ENCODE results near the gene ADAMTS6.
"Not testable (repeated sequence)": the region's sequence is repeated elsewhere in the genome, so short reads cannot be mapped to it uniquely, and the experiment has no call there.

ADAMTS6 gene

DNA sequence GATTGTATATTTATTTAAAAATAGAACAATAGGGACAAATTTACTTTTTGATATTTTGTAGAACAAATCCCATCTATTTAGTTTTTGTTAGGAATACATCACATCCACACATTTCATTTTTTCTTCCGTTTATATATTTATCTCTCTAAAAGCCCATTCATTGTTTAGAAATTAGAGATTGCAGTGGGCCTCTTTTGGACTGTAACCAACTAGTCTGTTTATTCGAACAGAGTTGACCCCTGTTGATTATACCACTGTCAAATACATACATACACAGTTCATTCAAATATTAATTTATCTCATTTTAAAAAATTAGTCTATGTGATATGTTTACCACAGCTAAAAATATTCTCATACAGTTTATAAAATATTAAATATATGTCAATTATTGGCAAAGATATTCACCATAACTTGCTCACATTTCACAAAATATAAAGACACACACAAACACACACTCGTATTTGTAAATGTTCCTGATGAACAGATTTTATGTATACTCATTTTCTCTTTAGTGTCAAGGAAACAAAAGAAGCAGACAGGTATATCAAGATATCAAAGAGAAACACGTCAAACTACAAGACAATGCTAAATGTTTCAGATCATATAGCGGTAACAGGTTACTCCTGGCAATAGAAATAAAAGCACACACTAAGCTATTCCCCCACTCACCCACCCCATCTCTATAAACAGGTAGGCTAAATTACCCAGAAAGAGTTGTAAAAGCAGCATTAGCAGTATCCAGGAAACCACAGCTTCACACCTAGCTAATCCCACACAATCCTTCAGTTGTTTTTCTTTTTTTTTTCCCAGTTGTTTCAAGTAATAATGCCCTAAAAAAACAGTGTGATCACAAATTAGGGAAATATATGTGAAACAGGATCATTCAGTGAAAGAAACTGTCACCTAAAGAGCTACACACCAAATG is 283.9 kb downstream of the ADAMTS6 start:
- no peak for DNase-seq (ENCODE audit: low read depth)

DNA sequence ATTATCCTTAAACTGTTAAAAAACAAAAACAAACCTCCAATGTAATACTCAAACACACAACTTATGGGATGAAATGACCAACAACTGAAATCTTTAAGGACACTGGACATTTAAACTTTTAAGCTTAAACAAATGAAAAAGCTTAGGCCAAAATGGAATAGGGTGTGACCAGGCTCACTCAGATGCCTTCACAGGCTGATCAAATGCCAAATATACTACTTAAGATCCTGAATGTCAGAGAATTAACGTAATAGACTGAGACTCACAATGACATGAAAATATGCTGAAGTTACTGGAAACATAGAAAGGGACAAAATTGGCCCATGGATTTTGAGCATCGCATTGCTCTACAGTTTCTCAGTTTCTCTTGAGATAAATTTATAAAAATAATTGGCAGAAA is 286.8 kb downstream of the ADAMTS6 start:
- no peak for DNase-seq (ENCODE audit: low read depth)

DNA sequence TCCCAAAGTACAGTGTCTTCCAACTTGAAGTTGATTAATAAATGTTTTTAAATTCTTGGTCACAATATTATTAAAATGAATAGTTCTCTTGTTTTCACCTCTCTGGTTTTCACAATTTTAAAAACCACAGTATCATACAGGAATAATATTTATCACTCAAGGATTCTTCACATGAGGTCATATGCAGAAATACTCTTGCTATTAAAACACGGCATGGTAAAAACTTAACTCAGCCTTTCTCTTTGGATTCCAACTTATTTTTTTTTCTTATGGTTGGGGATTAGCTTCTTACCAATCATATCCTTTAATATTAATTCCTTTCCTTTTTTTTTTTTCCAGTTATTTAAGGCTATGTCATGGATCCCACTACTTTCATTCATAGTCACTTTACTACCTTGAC is 289.4 kb downstream of the ADAMTS6 start:
- no peak for DNase-seq (ENCODE audit: low read depth)

DNA sequence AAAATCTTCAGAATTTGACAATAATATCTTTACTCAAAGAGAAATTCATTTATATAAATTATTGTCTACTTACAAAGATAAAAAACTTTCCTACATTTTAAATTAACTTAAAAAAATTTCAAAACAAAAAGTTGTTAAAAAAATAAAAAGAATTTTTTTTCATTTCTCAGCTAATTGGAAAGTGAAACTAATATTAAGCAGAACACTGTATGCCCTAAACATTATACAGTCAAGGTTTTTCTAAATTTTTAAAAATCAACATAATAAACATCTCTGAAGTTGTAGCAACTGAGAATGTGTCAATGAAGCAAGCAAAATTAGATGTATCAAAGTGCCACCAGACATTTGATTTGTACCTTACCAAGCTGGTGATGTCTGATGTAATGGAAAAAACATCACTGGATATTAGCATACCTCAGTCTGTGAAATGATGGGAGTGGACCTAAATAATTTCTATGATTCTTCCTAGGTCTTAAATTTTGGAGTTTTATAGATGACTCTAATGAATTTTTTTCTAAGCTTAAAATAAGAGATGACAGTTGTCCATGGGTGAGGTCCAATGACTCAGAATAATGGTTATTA is 290.1 kb downstream of the ADAMTS6 start:
- no peak for DNase-seq (ENCODE audit: low read depth)

DNA sequence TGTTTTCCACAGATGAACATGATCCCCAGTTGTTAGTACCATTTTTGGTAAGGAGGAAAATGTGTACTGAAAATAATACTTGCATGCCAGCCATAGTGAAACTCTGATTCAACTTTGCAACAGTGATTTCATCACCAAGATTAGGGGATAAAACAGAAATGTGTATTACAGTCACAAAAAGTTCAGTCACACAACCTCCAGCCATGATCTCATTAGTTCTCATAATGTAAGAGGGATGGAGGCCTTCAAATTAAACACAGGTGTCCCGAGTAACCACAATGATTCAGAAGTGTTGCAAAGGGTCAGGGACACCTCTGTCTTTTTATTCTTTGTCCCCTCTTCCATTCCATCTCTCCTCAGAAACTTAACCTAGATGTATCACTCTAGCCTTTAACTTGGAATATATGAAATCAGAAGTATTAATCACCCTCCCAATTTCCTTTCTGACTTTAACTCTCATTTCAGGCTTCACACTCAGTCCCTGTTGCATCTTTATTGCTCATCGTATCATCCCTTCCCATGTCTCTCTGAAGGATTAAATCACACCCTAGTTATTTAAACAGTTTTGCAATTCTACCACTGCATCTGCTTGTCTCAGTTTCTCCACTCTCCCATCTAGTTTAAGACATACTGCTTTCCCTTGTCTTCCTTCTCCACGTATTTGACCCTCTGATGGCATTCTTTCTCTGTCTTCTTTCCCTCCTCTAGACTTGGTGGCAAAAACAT is 291.2 kb downstream of the ADAMTS6 start:
- DNase-seq (ENCODE audit: low read depth), result no peak

DNA sequence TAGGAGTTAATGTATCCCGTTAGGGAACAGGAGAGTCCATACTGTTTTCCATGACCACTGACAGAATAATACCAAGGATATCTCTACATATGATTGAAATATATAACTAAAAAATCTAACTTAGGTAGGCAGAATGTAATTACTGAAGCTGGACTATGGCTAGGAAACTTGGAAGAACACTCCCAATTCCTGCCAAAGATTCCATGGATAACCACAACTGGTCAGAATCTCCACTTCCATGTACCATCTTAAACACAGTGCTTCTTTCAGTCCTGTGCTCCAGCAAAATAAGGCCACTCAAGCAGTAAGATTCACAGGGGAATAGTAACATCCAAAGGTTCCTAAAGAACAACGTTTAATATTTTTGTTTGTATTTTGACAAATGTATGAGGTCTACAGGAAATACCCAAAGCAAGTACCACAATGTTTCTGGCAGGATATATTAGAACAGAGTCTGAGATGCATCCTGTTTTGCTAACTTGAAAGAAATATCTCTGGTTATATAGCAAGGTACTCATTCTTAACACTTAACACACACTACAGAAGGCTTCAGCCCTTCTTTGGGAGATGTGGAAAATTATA is 295.0 kb downstream of the ADAMTS6 start:
- DNase-seq (ENCODE audit: low read depth), result no peak

DNA sequence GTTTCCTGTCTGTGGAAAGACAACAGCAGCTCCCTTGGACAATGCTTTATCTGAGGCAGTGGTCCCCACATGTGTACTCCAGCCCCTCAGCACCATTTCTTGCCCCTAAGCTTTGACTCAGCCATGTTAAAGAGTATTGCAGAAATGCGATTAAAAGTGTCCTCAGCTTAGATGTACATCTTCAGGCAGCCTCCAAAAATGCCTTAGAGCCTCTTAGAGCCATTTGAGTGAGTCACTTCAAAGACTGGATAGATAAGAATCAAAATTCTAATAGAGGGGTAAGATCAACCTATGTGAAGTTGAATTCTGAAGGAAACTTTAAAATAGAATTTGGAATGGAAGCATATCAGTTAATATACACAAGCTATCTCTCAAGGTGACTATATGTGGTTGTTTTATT is 296.3 kb downstream of the ADAMTS6 start:
- no peak for DNase-seq (ENCODE audit: low read depth)

DNA sequence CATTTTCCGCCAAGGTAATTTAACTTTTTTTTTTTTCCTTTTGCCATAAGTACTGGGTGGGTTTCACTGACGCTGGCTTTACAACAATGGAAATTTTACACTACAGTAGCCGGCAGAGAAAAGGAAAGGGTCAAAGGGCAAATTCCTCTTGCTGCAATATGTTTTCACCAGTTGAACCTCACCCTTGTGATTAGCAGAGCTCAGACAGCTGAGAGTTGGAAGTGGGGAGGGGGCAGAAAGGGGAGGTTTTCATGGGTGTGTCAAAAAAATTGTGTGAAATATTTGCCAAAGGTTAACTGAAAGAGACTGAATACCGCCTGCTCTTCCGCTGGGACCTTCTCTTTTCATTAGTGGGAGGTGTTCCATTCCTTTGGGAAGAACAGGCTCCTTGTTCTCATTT is 296.9 kb downstream of the ADAMTS6 start:
- no peak for DNase-seq (ENCODE audit: low read depth)

DNA sequence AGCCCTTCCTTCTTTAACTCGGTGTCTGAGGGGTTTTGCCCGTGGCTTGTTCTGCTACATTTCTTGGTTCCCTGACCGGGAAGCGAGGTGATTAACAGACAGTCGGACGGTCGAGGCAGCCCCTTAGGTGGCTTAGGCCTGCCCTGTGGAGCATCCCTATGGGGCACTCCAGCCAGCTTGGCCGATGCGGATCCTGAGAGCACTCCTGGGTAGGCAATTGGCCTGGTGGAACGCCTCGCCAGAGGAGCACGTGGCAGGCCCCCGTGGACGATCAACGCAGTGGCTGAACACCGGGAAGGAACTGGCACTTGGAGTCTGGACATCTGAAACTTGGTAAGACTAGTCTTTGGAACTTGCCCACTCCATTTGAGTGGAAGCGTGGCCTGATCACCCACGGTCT is 307.5 kb downstream of the ADAMTS6 start:
- not testable (repeated sequence) for DNase-seq (ENCODE audit: low read depth)

DNA sequence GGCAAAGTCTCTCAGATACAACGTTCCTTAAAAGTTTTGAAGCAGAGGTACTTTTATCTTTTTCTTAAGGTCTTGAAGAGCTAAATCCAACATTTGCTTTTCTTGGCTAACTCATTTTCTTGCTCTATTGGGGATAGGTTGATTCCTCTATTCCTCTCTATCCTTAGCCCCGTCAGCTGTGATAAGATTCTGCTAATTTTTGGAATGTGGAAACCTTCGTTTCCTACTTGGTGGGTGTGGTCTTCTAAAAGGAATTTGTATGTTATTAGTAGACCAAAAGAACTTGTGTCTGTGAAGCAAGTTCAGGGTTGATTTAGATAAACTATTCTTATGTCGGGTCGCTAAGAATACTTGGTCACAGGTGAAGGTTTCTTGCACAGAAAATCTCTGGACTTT is 308.6 kb downstream of the ADAMTS6 start:
- DNase-seq (ENCODE audit: low read depth), result no peak

DNA sequence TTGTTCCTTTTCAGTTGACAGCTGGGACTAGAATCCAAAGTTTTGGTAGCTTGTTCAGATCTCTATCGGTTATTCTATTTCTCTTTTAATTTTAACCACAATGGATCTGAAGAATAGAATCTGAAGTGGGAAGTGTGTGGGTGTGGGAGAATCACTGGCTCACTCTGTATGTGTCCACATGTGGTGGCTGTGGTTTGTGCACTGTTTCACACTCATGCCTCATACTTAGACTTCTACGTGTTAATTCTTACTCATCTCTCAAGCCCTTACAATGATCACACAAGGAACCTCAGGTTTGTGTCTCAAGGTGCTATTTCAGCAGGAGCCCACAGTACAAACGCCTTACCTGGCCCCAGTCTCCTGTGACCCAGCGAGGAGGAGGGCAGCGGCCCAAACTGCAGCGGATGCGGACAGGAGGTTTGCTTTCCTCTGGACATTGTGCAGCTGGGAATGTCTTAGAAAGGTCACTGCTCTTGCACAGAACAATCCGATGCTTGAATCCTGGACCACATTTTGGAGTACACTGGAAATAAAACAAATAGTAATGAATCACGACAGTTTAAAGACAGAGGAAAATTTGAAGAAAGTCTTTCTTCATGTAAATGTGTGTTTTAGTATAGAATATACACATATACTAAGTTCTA is 309.1 kb downstream of the ADAMTS6 start:
- DNase-seq (ENCODE audit: low read depth), result peak; percentile 33

DNA sequence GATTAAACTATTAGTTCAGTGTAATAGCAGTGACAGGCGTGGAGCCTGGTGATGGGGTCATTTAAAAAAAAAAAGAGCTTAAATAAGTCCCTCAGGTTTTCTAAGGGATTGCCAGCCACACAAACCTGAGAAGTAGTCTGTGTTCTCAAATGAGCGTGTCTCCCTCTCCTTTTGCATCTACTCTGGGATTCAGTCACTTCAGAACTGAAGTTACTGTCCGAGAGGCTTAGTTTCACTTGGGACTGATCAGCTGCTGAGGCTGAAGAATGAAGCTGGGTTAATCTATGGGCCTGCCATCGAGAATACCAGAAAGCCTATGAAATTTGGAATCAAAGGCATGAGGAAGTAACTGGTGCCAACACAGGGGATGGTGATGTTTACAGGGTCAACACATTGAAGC is 310.1 kb downstream of the ADAMTS6 start:
- no peak for DNase-seq (ENCODE audit: low read depth)

DNA sequence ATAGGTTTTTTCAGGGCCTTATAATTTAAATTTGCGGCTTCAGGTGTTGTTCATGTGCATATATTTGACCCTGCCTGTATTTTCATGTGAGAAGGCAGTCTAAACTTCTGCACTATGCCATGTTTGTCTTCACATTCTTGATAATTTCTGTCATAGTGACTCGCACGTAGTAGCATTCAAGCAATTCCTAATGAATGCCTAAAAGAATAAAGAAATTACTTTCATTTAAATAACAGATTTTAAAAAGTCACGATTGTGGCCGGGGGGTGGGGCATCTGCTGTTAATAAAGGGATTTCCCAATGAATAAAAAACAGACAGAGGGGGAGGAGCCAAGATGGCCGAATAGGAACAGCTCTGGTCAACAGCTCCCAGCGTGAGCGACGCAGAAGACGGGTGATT is 318.0 kb downstream of the ADAMTS6 start:
- no peak for DNase-seq (ENCODE audit: low read depth)

DNA sequence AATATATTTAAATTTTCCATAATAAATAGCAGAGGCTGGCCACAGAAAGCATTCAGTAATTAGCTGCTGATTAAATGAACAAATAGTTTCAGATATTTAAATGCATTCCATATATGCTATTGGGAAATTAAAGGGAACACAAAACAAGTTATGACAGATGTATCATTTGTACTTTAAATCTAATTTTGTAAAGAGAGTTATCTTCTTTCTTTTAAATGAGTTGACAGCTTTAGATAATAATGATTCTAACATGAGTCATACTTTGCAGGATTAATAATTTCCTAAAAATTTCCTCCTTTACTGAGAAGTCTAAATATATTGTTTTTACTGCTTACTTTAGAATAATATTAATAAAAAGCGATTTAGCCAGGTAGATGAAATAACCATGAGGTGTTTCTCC is 320.1 kb downstream of the ADAMTS6 start:
- DNase-seq (ENCODE audit: low read depth), result no peak

DNA sequence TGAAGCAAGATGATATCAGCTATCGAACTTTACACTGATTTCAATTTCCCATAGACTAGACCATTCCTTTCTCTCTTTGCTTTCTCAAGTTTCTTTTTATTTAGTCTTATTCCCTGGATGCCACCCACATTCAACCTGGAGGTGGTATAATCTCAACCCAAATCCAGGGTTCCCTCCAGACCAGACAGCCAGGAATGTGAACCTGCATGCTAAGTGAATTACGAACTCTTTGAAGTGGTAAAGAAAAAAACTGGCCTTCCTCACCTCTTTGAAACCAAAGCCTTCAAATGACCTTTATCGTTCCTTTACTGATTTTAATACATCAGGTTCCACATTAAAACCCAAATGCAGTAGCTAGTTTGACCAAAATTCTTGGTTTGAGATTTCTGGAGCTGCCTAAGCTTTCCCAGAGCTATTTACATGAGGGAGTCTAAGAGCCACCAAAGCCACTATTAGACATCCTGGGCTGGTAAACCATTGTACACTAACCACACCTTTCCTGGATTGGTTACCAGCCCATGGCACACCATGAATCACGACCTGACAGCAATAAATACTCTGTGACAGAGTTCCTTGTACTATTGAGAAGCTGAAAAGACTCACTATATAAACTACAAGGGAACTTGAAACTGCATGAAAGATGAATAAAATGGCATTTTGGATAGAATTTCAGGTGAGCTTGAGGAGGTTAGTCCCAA is 323.7 kb downstream of the ADAMTS6 start:
- DNase-seq (ENCODE audit: low read depth), result no peak

DNA sequence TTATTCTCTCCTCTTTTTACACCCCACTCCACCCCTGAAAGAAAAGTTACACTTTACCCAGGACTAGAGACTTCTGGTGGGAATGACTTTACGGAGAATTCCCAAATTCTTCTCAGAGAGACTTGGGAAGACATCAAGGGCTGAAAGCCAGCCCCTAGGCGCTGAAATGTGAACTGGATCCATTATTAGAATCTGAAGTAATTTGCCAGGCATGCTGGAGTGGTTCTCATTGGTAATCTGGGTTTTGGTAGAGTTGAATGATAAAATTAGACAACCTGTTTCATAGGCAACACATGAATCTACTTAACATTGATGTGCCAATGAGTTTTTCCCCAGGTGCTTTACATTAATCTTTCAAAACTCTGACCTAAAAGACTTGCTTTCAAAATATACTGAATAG is 324.8 kb downstream of the ADAMTS6 start:
- no peak for DNase-seq (ENCODE audit: low read depth)

DNA sequence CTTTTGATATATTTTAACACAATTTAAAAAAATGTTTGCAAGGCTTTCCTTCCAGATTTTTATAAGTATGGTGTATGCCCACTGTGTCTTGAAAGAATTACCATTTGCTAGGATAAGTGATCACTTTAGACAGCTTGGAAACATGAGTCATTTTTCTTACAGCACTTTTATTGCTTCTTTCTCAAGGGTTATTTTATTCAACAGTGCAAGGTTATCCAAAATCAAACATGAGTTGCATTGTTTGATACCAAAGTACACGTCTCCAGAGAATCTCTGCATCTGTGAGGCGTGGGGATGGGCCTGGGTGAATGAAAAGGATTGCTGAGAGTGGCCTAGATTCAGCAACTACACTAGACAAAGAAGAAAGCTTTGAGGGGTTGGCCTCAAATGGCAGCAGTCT is 329.6 kb downstream of the ADAMTS6 start:
- DNase-seq (ENCODE audit: low read depth), result no peak

DNA sequence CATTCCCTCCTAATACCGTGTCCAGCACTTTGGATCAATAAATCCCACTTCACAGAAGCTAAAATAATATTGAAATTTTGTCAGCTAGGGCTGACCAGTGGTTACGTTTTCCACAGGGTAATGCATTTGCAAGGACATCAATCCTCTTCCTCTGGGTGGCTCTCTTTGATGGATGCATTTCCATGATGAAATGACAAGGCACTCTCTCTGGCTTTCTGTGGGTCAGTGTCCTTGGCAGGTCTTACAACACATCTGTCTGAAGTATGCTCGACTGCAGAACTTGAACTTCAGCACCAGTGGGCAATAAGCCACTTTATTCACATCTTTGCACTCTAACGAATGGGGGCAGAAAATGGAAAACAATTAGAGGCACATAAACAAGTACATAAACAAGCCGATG is 330.1 kb downstream of the ADAMTS6 start:
- DNase-seq (ENCODE audit: low read depth), result no peak

DNA sequence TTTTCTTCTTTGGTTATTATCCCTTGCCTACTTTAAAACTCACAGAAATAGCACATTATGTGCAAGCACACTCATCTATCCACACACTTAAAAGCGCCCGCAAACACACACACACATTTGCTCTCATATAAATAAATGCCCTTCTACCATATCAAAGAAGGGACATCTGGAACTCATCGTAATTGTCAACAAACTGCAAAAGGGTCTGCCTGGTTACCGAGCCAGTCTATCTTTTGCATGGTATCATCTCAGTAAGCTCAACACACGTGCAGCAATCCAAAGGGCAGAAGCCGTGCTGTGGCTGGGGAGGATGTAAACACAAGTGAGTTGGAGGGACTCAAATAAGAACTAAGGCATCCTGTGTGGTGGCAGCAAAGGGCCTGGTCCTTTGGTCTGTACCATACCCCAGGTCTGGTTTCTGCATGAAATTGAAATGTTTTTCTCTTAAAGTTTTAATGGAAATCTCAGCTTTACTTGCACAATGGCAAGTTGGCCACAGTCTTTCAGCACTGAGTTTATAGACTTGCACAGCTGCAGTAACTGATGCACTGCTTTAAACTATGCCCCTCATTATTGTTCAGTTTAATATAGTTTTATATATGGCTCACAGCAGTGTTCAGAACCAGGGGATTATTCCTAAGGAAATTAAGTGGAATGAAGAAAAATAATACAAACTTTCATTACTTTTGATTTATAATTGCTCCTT is 331.0 kb downstream of the ADAMTS6 start:
- no peak for DNase-seq (ENCODE audit: low read depth)

DNA sequence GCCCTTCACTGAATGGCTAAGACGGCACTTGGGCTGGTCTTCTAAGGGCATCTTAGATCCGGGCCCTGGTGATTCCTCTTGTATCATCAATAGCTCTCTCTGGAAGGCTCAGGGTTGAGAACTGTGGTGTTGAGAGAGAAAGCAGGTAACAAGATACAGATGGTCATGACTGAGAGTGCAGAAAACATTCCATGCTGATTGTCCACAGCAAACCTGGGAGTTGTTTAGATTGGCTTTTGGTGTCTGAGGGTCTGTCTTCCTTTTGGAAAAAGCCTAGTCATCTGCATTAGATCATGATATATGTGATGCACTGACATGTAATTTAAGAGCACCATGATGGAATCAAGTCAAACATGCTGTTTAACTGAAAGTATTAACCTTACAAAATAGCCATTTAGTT is 331.9 kb downstream of the ADAMTS6 start:
- no peak for DNase-seq (ENCODE audit: low read depth)

Measured in stimulated activated CD8-positive, alpha-beta memory T cell treated with anti-CD3 and anti-CD28 coated beads, Interleukin-7, amount 100 ng/mL, for 24 hours (primary cell).